Activated CD8-positive, alpha-beta memory T cell treated with anti-CD3 and anti-CD28 coated beads, Interleukin-2, amount 10 ng/mL, durations not matched to agents 7 days and 5 days (primary cell): ENCODE data around the gene TMEM108. TPM values are rescaled to one million over a fixed set of nuclear protein-coding genes. Genes with fewer than 3 reads are reported as not detected.
A peak's percentile ranks its signal among the peaks of the same experiment; 100 is the strongest.

Experiments
- ATAC-seq: fragments of 150-1000 bp; cut with Tn5 transposase; one replicate; pipeline ENCODE4 v1.10.0; 2021; ENCODE audit warnings: moderate library complexity
- CTCF ChIA-PET: fragments of 350-600 bp; sonication (Branson Sonifier 250); formaldehyde crosslinking; loops from one replicate; lab custom pipeline; 2021; ENCODE audit warnings: antibody characterized with exemption; lab: Charles Lee
- DNase-seq: peaks from one replicate; pipeline ENCODE4 v3.0.0-alpha.2; 2020
- H3K27ac Mint-ChIP-seq: one replicate; pipeline ENCODE4 v1.8.0; 2021; ENCODE audit warnings: mild to moderate bottlenecking, mixed read lengths
- H3K27me3 Mint-ChIP-seq: one replicate; pipeline ENCODE4 v1.8.0; 2021; ENCODE audit warnings: mixed read lengths
- H3K36me3 Mint-ChIP-seq: one replicate; pipeline ENCODE4 v1.8.0; 2021; ENCODE audit warnings: mild to moderate bottlenecking, mixed read lengths
- H3K4me1 Mint-ChIP-seq: one replicate; pipeline ENCODE4 v1.8.0; 2021; ENCODE audit warnings: mixed read lengths
- H3K4me3 Mint-ChIP-seq: one replicate; pipeline ENCODE4 v1.8.0; 2021; ENCODE audit warnings: mild to moderate bottlenecking, moderate library complexity, mixed read lengths
- H3K9me3 Mint-ChIP-seq: one replicate; pipeline ENCODE4 v1.8.0; 2022; ENCODE audit warnings: low read depth, mixed read lengths
- total RNA-seq, 2 experiments: library from RNA; stranded (reverse); gene quantifications; one replicate each; pipeline ENCODE4 v1.2.3, GENCODE V29; 2021

The TMEM108 gene
- total RNA-seq, 2 experiments from 2014 or later = not detected

DNA sequence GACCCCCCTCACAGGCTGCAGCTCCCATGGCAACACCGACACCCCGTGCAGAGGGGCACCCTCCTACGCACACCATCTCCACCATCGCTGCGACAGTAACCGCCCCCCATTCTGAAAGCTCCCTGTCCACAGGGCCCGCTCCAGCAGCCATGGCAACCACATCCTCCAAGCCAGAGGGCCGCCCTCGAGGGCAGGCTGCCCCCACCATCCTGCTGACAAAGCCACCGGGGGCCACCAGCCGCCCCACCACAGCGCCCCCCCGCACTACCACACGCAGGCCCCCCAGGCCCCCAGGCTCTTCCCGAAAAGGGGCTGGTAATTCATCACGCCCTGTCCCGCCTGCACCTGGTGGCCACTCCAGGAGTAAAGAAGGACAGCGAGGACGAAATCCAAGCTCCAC lies 341.7 kb downstream of the TMEM108 start:
- ATAC-seq = no peak
- no peak overlapping the region for H3K27ac Mint-ChIP-seq
- H3K36me3 Mint-ChIP-seq = no peaks in the 10 kb centered on the region
- no peak overlapping the region for H3K4me3 Mint-ChIP-seq
- no peak for DNase-seq
- H3K27me3 Mint-ChIP-seq = no peaks in the 10 kb centered on the region
- CTCF ChIA-PET = no interaction called here
- H3K9me3 Mint-ChIP-seq = no peaks in the 10 kb centered on the region
- H3K4me1 Mint-ChIP-seq = no peaks in the 10 kb centered on the region

DNA sequence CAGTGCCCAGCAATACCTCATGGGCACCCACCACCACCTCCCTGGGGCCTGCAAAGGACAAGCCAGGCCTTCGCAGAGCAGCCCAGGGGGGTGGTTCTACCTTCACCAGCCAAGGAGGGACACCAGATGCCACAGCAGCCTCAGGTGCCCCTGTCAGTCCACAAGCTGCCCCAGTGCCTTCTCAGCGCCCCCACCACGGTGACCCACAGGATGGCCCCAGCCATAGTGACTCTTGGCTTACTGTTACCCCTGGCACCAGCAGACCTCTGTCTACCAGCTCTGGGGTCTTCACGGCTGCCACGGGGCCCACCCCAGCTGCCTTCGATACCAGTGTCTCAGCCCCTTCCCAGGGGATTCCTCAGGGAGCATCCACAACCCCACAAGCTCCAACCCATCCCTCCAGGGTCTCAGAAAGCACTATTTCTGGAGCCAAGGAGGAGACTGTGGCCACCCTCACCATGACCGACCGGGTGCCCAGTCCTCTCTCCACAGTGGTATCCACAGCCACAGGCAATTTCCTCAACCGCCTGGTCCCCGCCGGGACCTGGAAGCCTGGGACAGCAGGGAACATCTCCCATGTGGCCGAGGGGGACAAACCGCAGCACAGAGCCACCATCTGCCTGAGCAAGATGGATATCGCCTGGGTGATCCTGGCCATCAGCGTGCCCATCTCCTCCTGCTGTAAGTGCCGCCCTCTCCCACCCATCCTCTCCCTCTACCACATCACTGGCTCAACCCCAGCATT lies 342.5 kb downstream of the TMEM108 start:
- DNase-seq (no peak), ATAC-seq (no peak)
- Mint-ChIP-seq H3K27me3 (no peaks in the 10 kb centered on the region), H3K9me3 (no peaks in the 10 kb centered on the region), H3K36me3 (no peaks in the 10 kb centered on the region), H3K4me1 (no peaks in the 10 kb centered on the region), H3K4me3 (no peak overlapping the region), H3K27ac (no peak overlapping the region)
- CTCF ChIA-PET = no interaction called here

DNA sequence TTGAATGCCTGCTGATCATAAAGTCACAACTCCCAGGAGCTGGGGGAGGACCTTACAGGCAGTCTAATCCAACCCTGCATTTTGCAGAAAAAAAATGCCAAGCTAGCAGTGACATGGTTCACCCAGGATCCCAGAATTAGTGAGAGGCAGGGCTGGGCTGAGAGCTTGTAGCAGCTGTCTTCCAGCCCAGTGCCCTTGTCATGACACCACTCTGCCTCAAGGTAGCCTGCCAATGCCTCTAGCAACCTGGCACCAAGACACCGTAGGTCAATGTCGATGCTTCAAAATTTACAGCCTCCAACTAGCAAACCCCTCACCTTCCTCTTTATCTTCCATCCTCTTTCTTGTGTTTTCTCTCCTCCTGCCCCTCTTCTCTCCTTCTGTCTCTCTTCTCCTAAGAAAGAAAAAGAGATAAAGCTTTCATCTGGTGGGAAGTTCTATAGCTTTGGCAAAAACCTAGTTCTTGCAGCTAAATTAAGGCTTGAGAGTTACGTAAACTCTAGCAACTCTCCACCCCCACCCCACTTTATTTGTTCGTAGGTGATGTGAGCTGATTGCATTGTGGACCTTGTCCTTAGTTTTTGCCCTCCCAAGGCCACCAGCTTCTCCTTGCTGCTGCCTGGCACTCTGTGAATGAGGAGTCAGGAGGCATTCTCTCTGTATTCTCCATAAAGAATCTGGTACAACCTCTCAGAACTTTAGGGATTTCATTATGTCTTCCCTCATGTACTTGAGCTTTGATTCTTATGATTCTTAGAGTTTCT lies 343.3 kb downstream of the TMEM108 start:
- DNase-seq = no peak
- H3K9me3 Mint-ChIP-seq = no peaks in the 10 kb centered on the region
- no peak overlapping the region for H3K4me3 Mint-ChIP-seq
- no peak for ATAC-seq
- CTCF ChIA-PET = interaction anchor here (0.7 to 1.2 kb wide), 2 partner anchors 342 to 655 kb away, joined by 3 read pairs; no protein-coding TSS in a partner anchor
- no peaks in the 10 kb centered on the region for H3K36me3 Mint-ChIP-seq
- no peaks in the 10 kb centered on the region for H3K4me1 Mint-ChIP-seq
- H3K27ac Mint-ChIP-seq = no peak overlapping the region
- no peaks in the 10 kb centered on the region for H3K27me3 Mint-ChIP-seq

DNA sequence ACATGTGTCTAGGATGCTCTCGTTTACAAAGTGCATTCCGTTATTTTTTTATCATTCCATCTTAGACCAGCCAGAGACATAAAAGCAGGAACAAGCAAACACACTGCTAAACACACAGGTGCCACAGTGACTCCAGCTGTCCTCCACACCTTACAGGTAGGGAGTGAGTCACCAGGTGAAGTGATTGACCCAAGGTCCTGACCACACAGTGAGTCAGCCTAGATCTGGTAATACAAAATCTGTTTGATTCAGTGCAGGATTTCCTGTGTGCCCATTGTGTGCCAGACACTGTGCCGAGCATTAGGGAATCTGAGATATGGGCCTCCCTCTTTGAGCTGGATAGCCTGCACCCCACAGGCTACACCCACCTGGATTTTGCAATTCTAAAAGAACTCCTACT lies 345.0 kb downstream of the TMEM108 start:
- no peak overlapping the region for H3K4me3 Mint-ChIP-seq
- DNase-seq = no peak
- no peaks in the 10 kb centered on the region for H3K9me3 Mint-ChIP-seq
- ATAC-seq = no peak
- no peaks in the 10 kb centered on the region for H3K27me3 Mint-ChIP-seq
- CTCF ChIA-PET = interaction anchor here (0.8 to 1.6 kb wide), 2 partner anchors 10 to 342 kb away, joined by 3 to 5 read pairs; no protein-coding TSS in a partner anchor
- H3K27ac Mint-ChIP-seq = no peak overlapping the region
- H3K4me1 Mint-ChIP-seq = no peaks in the 10 kb centered on the region
- H3K36me3 Mint-ChIP-seq = no peaks in the 10 kb centered on the region

DNA sequence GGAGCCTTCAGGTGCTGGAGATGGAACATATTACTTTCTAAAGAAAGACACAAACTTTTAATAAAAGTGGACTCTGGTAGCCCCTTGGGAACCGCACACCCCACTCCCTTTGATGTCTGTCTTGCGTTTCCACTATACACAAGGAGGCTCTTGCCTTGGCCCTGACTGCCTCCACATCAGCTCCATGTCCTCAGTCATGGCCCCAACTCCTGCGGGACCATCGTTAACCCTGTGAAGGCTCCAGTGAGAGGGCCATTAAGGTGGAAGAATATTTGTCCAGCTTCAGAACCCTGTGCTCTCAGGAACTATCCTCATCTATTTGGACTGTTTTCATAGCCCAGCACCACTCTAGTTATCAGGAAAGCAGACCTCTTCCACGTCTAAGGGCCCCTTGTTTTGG lies 345.6 kb downstream of the TMEM108 start:
- CTCF ChIA-PET = interaction anchor here (1.3 to 1.6 kb wide), 2 partner anchors 11 to 657 kb away, joined by 4 to 5 read pairs; no protein-coding TSS in a partner anchor
- no peaks in the 10 kb centered on the region for H3K4me1 Mint-ChIP-seq

DNA sequence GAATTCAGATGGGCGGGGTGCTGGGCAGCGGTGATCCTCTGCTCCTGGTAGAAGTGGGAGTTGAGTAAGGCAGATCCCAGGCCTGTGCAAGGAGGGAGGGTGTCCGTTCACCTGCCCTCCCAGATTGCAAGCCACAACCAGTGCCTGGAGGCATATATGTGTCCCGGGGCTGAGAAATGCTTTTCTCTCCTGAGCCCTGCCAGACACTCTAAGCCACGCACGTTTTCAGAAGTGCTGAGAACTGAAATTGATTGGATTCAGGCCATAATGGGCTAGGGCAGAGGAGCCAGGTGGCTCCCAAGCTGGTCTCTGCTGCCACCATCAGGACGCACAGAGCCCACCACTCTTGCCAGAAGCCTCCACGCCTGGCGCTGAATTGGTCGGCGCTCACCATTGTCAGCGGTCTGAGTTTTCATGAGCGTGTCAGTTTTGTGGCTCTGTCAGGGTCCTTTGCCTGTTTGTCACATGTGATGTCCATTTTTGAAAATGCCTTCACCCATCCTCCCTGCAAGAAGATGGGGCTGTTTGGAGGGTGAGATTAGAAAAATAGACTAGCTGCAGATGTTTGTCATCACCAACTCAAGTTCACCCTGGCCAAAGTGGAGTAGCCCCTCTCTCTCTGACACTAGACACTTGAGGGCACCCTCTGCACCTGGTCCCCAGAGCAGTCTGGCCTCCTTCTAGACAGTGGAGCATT lies 346.3 kb downstream of the TMEM108 start:
- no peaks in the 10 kb centered on the region for H3K27me3 Mint-ChIP-seq
- H3K36me3 Mint-ChIP-seq = no peaks in the 10 kb centered on the region
- DNase-seq = peak; percentile 48
- no peak overlapping the region for H3K4me3 Mint-ChIP-seq
- CTCF ChIA-PET = interaction anchor here (1.3 to 1.6 kb wide), 2 partner anchors 11 to 658 kb away, joined by 4 to 5 read pairs; no protein-coding TSS in a partner anchor
- no peaks in the 10 kb centered on the region for H3K4me1 Mint-ChIP-seq
- no peaks in the 10 kb centered on the region for H3K9me3 Mint-ChIP-seq
- peak; percentile 72 for ATAC-seq
- H3K27ac Mint-ChIP-seq = no peak overlapping the region

More for the DNA sequence above, 345.6 kb downstream of the TMEM108 start:
- DNase-seq (no peak), ATAC-seq (no peak)
- H3K9me3 Mint-ChIP-seq = no peaks in the 10 kb centered on the region
- H3K4me3 Mint-ChIP-seq = no peak overlapping the region
- H3K36me3 Mint-ChIP-seq = no peaks in the 10 kb centered on the region
- no peaks in the 10 kb centered on the region for H3K27me3 Mint-ChIP-seq
- no peak overlapping the region for H3K27ac Mint-ChIP-seq

DNA sequence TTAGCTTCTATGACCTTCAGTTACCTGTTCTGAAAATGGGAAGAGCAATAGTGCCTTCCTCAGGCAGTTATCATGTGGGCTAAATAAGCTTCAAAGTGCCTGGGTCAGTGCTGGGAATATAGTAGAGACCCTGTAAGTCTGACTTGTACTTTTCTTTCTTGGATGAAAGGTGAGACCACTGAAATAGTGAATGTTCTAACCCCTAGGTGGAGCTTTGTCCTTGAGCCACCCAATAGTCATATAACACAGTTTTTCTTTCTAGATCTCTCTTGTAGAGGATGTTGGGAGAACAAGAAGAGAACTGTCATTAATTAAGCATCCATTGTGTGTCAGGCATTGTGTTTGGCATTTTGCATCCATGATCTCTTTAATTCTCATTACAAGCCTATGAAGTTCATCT lies 348.7 kb downstream of the TMEM108 start:
- ATAC-seq (no peak), DNase-seq (no peak)
- Mint-ChIP-seq H3K27ac (no peak overlapping the region), H3K36me3 (no peaks in the 10 kb centered on the region), H3K4me1 (no peaks in the 10 kb centered on the region), H3K4me3 (no peak overlapping the region), H3K9me3 (no peaks in the 10 kb centered on the region), H3K27me3 (no peaks in the 10 kb centered on the region)
- CTCF ChIA-PET = interaction anchor here (1.0 to 1.1 kb wide), 2 partner anchors 10 to 101 kb away, joined by 3 read pairs; no protein-coding TSS in a partner anchor

DNA sequence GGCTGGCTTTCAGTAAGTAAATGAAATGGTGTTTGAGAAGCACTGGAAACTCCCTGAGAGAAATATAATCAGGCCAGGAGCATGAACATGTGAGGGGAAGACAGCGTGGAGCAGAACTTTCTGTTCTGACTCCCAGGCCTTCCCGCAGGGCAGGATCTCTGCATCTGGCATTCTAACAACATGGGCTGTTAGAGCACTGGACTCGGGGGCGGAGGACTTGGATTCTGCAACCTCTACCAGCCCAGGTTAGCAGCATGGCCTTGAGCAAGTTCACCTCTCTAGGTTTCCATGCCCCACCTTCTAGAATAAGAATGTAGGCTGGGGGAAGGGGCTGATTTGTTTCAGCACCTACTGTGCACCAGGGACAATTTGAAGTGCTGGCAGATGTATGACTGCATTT lies 349.1 kb downstream of the TMEM108 start:
- Mint-ChIP-seq H3K27me3 (no peaks in the 10 kb centered on the region), H3K4me1 (no peaks in the 10 kb centered on the region), H3K4me3 (no peak overlapping the region), H3K27ac (no peak overlapping the region), H3K36me3 (no peaks in the 10 kb centered on the region), H3K9me3 (no peaks in the 10 kb centered on the region)
- no peak for ATAC-seq
- CTCF ChIA-PET = interaction anchor here (0.9 kb wide), 1 partner anchor 657 kb away, joined by 3 read pairs; no protein-coding TSS in a partner anchor
- no peak for DNase-seq

DNA sequence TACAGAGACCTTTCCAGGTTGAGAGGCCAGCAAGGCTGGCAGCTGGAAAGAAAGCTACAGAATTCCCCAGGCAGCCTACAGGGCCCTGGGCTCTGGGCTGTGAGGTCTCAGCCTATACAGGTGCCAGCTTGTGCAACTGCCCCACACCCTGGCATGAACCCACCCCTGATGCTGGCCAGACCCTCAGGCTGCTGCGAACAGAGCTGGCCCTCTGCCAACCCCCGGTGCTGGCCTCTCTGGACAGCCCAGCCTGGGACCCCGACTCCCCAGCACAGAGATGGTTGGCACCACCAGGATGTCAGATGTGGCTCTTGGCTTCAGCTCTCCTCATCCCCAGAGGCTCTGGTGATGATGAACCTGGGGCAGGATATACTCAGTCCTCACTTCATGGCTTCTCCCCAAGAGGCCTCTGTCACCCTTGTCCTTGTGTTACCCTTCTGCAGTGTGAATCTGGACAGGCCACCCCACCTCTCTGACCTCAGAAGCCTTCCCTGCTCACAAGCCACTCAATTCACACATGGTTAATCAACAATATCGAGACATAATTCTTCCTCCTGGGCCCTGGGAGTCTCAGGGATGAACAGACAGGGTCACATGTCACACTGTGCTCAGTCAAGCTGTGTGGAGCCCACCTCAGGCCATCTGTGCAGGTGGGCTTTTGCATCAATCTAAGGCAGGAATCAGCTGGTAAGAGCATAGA lies 350.7 kb downstream of the TMEM108 start:
- CTCF ChIA-PET = no interaction called here
- H3K9me3 Mint-ChIP-seq = no peaks in the 10 kb centered on the region
- ATAC-seq = no peak
- no peaks in the 10 kb centered on the region for H3K27me3 Mint-ChIP-seq
- no peak overlapping the region for H3K27ac Mint-ChIP-seq
- H3K4me3 Mint-ChIP-seq = no peak overlapping the region
- H3K4me1 Mint-ChIP-seq = peaks cover 8% of the 10 kb centered on the region
- no peak for DNase-seq
- H3K36me3 Mint-ChIP-seq = no peaks in the 10 kb centered on the region

DNA sequence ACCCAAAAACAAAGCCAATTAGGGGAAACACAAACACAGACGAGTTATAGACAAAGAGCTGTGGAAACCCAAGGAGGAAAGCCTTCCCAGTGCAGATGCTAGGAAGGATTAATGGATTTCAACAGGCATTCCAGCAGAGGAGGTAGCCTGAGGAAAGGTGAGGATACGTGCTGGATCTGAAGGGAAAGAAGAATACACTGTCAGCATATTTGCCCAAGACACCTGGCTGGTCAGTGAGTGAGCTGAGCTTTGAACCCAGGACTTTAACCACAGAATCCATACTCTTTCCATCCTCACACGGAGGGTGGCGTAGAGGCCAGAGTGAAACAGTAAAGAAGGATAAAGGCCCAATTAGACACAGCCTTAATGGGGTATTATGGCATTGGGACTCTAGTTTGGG lies 352.5 kb downstream of the TMEM108 start:
- Mint-ChIP-seq H3K27ac (no peak overlapping the region), H3K4me3 (no peak overlapping the region), H3K9me3 (peaks cover 2% of the 10 kb centered on the region), H3K4me1 (peaks cover 12% of the 10 kb centered on the region), H3K36me3 (peaks cover 2% of the 10 kb centered on the region), H3K27me3 (no peaks in the 10 kb centered on the region)
- DNase-seq (no peak), ATAC-seq (no peak)
- CTCF ChIA-PET = no interaction called here

DNA sequence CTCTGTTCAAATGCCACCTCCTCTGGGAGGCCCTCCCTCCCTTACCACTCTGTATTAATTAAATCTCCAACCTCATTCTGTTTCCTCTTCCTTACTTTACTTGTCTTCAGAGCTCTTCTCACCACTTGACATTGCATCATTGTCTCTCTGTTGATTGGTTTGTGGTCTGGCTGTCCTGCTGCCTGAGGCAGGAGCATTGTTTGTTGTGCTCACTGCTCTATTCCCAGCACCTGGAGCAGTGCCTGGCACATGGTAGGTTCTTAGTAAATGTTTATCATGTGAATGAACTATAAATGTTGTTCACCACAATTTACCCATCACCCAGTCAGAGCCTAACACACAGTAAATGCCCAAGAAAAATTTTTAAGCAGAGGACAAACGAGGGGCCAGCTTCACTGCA lies 355.0 kb downstream of the TMEM108 start:
- DNase-seq (no peak), ATAC-seq (no peak)
- no peak overlapping the region for H3K27ac Mint-ChIP-seq
- H3K4me1 Mint-ChIP-seq = peaks cover 13% of the 10 kb centered on the region
- peaks cover 2% of the 10 kb centered on the region for H3K9me3 Mint-ChIP-seq
- H3K36me3 Mint-ChIP-seq = peaks cover 2% of the 10 kb centered on the region
- CTCF ChIA-PET = no interaction called here
- H3K4me3 Mint-ChIP-seq = no peak overlapping the region
- H3K27me3 Mint-ChIP-seq = no peaks in the 10 kb centered on the region

DNA sequence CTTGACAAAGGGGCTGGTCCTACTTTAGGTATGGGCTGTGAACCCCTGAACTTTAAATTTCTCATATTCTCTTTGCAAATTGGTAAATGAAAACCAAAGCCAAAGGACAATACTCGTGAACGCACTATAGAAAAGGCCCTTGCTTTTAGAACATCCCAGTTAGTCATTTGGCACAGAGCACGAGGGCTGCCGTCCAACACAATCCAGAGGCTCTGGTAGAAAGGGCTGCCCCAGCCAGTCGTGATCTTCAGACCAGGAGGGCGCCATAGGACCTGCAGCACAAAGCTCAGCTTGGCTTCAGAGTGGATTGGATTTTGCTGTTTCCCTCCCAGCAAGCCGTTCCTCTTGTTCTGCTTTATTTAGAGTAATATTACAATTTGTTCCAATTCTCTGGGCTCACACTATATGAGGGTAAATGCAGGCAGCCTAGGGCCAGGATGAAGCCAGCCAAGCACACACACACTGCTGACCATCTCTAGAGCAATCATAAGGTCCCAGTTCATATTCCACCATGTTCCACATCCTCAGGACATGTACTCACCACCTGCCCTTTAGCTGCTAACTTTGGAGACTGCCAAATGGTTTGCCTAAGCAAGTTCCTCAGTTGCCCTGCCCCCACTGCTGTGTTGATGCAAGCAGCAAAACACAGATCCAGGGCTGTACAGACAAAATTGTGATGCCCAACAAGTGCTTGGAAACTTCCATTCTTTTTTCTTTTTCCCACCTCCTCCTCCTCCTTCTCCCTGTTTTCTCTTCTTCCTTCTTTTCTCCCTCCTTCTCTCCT lies 355.7 kb downstream of the TMEM108 start:
- H3K4me3 Mint-ChIP-seq = no peak overlapping the region
- no peak for DNase-seq
- H3K27ac Mint-ChIP-seq = no peak overlapping the region
- peaks cover 13% of the 10 kb centered on the region for H3K4me1 Mint-ChIP-seq
- H3K36me3 Mint-ChIP-seq = peaks cover 2% of the 10 kb centered on the region
- no peaks in the 10 kb centered on the region for H3K27me3 Mint-ChIP-seq
- peaks cover 2% of the 10 kb centered on the region for H3K9me3 Mint-ChIP-seq
- CTCF ChIA-PET = no interaction called here
- no peak for ATAC-seq
